GM12873 (cell line): ENCODE data around the gene ODF2.

Experiments used
- CTCF ChIP-seq: IDR thresholded peaks from 2 replicates; pipeline ENCODE4 v1.5.1; 2012; ENCODE audit warnings: low read depth, mild to moderate bottlenecking, moderate library complexity, low read length, control low read depth; ENCODE audit not compliant: insufficient read depth; ENCODE audit errors: missing control alignments

The ODF2 gene

GRCh38 chr9:128434340-128434739, 21.5 kb upstream of the ODF2 start:
- no peak for TF ChIP-seq CTCF

GRCh38 chr9:128435611-128436010, 20.2 kb upstream of the ODF2 start:
- TF ChIP-seq CTCF: no peak

GRCh38 chr9:128438343-128439109, 17.3 kb upstream of the ODF2 start:
- peak; percentile 98 for TF ChIP-seq CTCF

- no peak for TF ChIP-seq CTCF
Observed at GRCh38 chr9:128439273-128439672, 16.5 kb upstream of the ODF2 start.

- no peak for TF ChIP-seq CTCF
Observed at GRCh38 chr9:128442150-128442549, 13.7 kb upstream of the ODF2 start.

GRCh38 chr9:128448746-128449145, 7.1 kb upstream of the ODF2 start:
- TF ChIP-seq CTCF: no peak

GRCh38 chr9:128454991-128455390, 815 bp upstream of the ODF2 start:
- no peak for TF ChIP-seq CTCF
